Heart left ventricle (tissue), 16 donors: ENCODE results near the gene RNF217. TPM values are rescaled to one million over a fixed set of nuclear protein-coding genes. Genes with fewer than 3 reads are reported as not detected.
"Not testable (repeated sequence)": the region's sequence is repeated elsewhere in the genome, so short reads cannot be mapped to it uniquely, and the experiment has no call there.

Experiments
- ATAC-seq, 4 donors: fragments of 200-7000 bp; cut with Tn5 transposase; one replicate each; pipeline ENCODE4 v1.9.1; 2020 to 2022; ENCODE audit warnings: moderate library complexity in 4 of 4, mild to moderate bottlenecking in 3 of 4, moderate number of reproducible peaks in 1 of 4
- DNase-seq, 5 donors: peaks; one replicate each; pipeline ENCODE4 v3.0.0-alpha.2; 2020
- H3K27ac ChIP-seq, 12 donors: fragments of 200-600 bp; sonication (generic) in 4 of 12; one replicate each; pipeline versions ENCODE4 v1.5.0 to v1.8.0; 2016 to 2022; ENCODE audit warnings: mild to moderate bottlenecking in 2 of 12
- H3K27me3 ChIP-seq, 9 donors: fragments of 200-600 bp; sonication (generic) in 2 of 9; one replicate each; pipeline versions ENCODE4 v1.5.1 to v1.8.0; 2016 to 2022; ENCODE audit warnings: mild to moderate bottlenecking in 3 of 9
- H3K36me3 ChIP-seq, 9 donors: fragments of 200-600 bp; sonication (generic) in 2 of 9; one replicate each; pipeline versions ENCODE4 v1.5.0 to v1.8.0; 2018 to 2022; ENCODE audit warnings: mild to moderate bottlenecking in 2 of 9
- H3K4me1 ChIP-seq, 12 donors: fragments of 200-600 bp; sonication (generic) in 4 of 12; one replicate each; pipeline versions ENCODE4 v1.5.0 to v1.8.0; 2016 to 2022; ENCODE audit warnings: mild to moderate bottlenecking in 3 of 12
- H3K4me3 ChIP-seq, 12 donors: fragments of 200-600 bp; sonication (generic) in 4 of 12; one replicate each; pipeline versions ENCODE4 v1.5.0 to v1.8.0; 2017 to 2022; ENCODE audit warnings: mild to moderate bottlenecking in 9 of 12, moderate library complexity in 4 of 12
- H3K9me3 ChIP-seq, 12 donors: fragments of 200-600 bp; sonication (generic) in 4 of 12; one replicate each; pipeline versions ENCODE4 v1.5.0 to v1.8.0; 2016 to 2022; ENCODE audit warnings: mild to moderate bottlenecking in 1 of 12
- CTCF ChIP-seq, 12 donors: fragments of 200-600 bp; sonication (generic) in 4 of 12; IDR thresholded peaks; one replicate each; pipeline versions ENCODE4 v1.5.0 to v1.8.0; 2018 to 2022; ENCODE audit warnings: antibody characterized with exemption in 12 of 12, mild to moderate bottlenecking in 5 of 12
- POLR2A ChIP-seq, 2 donors: fragments of 450-650 bp; IDR thresholded peaks; one replicate each; pipeline ENCODE4 v1.6.1; 2017; ENCODE audit warnings: antibody characterized with exemption in 2 of 2, mild to moderate bottlenecking in 2 of 2, moderate library complexity in 2 of 2
- WGBS, 4 donors: extraction: QIAGEN DNeasy Blood & Tissue Kit in 2 of 4; methylation state at CpG; one replicate each; pipeline versions ENCODE4 v1.1.5 to v1.1.7; 2013 to 2018; 5-methylcytosine and 5-hydroxymethylcytosine counted together
- intact Hi-C, 10 donors: fragments of 100-400 bp; cut with DNase I; formaldehyde crosslinking; loops; one replicate each; pipeline versions ENCODE4 v1.11.1 to v1.14.2; 2022
- polyA plus RNA-seq, 2 donors: library from polyadenylated mRNA; stranded (reverse); fragments of 200-250 nt; gene quantifications; one replicate each; pipeline ENCODE4 v1.2.3, GENCODE V29; 2013
- total RNA-seq, 9 donors: library from RNA; depleted of rRNA in 2 of 9; stranded (reverse); fragments of >200 nt in 2 of 9; fragmentation: NEBNext Ultra II Directional in 3 of 9; extraction: Animal tissue kit (Norgen Biotek cat#: 25700) in 3 of 9; gene quantifications; one replicate each; pipeline versions ENCODE4 v1.1.0 to v1.2.4, GENCODE V29; 2016 to 2023
- donor health status: ischemic (EF 13 %, LVEDD 7.1; RV severe dilation, severe dysfunction).
- donor health status: healthy with polysubstance abuse.
- donor health status: DM: no; HTN: yes; CAD: no.
- donor health status: DM: no; HTN: no; CAD: no.
- donor health status: ischemic (EF 25% LVEDD 6.9; RV normal size, moderate dysfunction).
- donor health status: ischemic (EF 25% LVEDD 5.7; RV mildly dilated, moderate dysfunction).
- donor health status: healthy.
- donor health status: DM: yes; HTN: yes; CAD: no.
- donor health status: ischemic (EF 35%, LVEDD 5.7; RV mildly dilated, moderate dysfunction).
- donor health status: nonischemic (EF 11% LVEDD 7.7; RV severe dilation, severe dysfunction).
- donor health status: DM: yes; HTN: yes; CAD: no.
- donor health status: PGD.
- donor health status: ischemic (EF 29% LVEDD 5.4; RV normal size, mild dysfunction).
- donor health status: nonischemic (EF 23%, LVEDD 6.1; RV moderate dilation, normal function).

RNF217 gene
- total and polyA plus RNA-seq, 11 donors, result 2.2 to 21.6 (median 13.9) TPM

GRCh38 chr6:125066964-125067363 lies 104.7 kb downstream of the RNF217 start:
- no peak for ATAC-seq
- no peaks in the 10 kb centered on the region for H3K9me3 ChIP-seq
- DNase-seq, result no peak
- H3K4me1 ChIP-seq, result peaks cover 0 to 8% (median 0%) of the 10 kb centered on the region in 12 donors
- no peak overlapping the region for H3K27ac ChIP-seq
- no peaks in the 10 kb centered on the region for H3K27me3 ChIP-seq
- no peak overlapping the region for H3K4me3 ChIP-seq
- TF ChIP-seq CTCF (IDR thresholded peaks at IDR 0.05) (no peak), POLR2A (IDR thresholded peaks at IDR 0.05) (no peak)
- 90 to 96% (median 92%) methylated on average over 3 of the region's 3 CpGs for WGBS, 4 donors
- intact Hi-C loops, result no loop called here
- peaks cover 0 to 6% (median 0%) of the 10 kb centered on the region in 9 donors for H3K36me3 ChIP-seq

GRCh38 chr6:125067552-125067951 lies 105.3 kb downstream of the RNF217 start:
- H3K27me3 ChIP-seq, result no peaks in the 10 kb centered on the region
- ATAC-seq (no peak), DNase-seq (no peak)
- intact Hi-C loops, result no loop called here
- WGBS, 4 donors, result 88 to 95% (median 91%) methylated on average over 1 of the region's 1 CpG
- H3K4me3 ChIP-seq, result no peak overlapping the region
- H3K36me3 ChIP-seq, result peaks cover 0 to 6% (median 0%) of the 10 kb centered on the region in 9 donors
- H3K27ac ChIP-seq, result no peak overlapping the region
- H3K4me1 ChIP-seq, result peaks cover 0 to 8% (median 0%) of the 10 kb centered on the region in 12 donors
- TF ChIP-seq CTCF (IDR thresholded peaks at IDR 0.05) (no peak), POLR2A (IDR thresholded peaks at IDR 0.05) (no peak)
- no peaks in the 10 kb centered on the region for H3K9me3 ChIP-seq

GRCh38 chr6:125073071-125073470 lies 110.8 kb downstream of the RNF217 start:
- TF ChIP-seq POLR2A (IDR thresholded peaks at IDR 0.05) (no peak), CTCF (IDR thresholded peaks at IDR 0.05) (no peak)
- peaks cover 0 to 9% (median 0%) of the 10 kb centered on the region in 12 donors for H3K4me1 ChIP-seq
- ATAC-seq, result no peak
- H3K27me3 ChIP-seq, result no peaks in the 10 kb centered on the region
- no peak overlapping the region for H3K4me3 ChIP-seq
- intact Hi-C loops, result no loop called here
- no peak overlapping the region for H3K27ac ChIP-seq
- H3K9me3 ChIP-seq, result no peaks in the 10 kb centered on the region
- DNase-seq, result no peak
- peaks cover 0 to 20% (median 12%) of the 10 kb centered on the region in 9 donors for H3K36me3 ChIP-seq
- 96 to 98% (median 97%) methylated on average over 3 of the region's 3 CpGs for WGBS, 4 donors

GRCh38 chr6:125074120-125074519 lies 111.9 kb downstream of the RNF217 start:
- 87 to 93% (median 89%) methylated on average over 3 of the region's 3 CpGs for WGBS, 4 donors
- H3K9me3 ChIP-seq, result no peaks in the 10 kb centered on the region
- H3K27ac ChIP-seq, result no peak overlapping the region
- H3K36me3 ChIP-seq, result peaks cover 0 to 21% (median 12%) of the 10 kb centered on the region in 9 donors
- DNase-seq, result no peak
- intact Hi-C loops, result no loop called here
- ATAC-seq, result no peak
- no peak for TF ChIP-seq POLR2A (IDR thresholded peaks at IDR 0.05)
- TF ChIP-seq CTCF (IDR thresholded peaks at IDR 0.05), result no peak
- no peak overlapping the region for H3K4me3 ChIP-seq
- H3K4me1 ChIP-seq, result peaks cover 0 to 9% (median 0%) of the 10 kb centered on the region in 12 donors
- H3K27me3 ChIP-seq, result no peaks in the 10 kb centered on the region

GRCh38 chr6:125075073-125075472 lies 112.8 kb downstream of the RNF217 start:
- DNase-seq, H3K4me1 ChIP-seq, H3K9me3 ChIP-seq, H3K4me3 ChIP-seq, H3K27me3 ChIP-seq, intact Hi-C loops: not testable (repeated sequence)
- H3K27ac ChIP-seq, result peak overlapping the region in 1 of 12 donors; percentile 28
- peak in 2 of 4 donors; percentile 71 to 73 for ATAC-seq
- 63 to 78% (median 69%) methylated on average over 2 of the region's 2 CpGs for WGBS, 4 donors
- H3K36me3 ChIP-seq, result peaks cover 0 to 21% (median 12%) of the 10 kb centered on the region in 9 donors
